RWPE2 (cell line): ENCODE results near the gene ANKRD55.

Experiments
- ATAC-seq: fragments of 200-7000 bp; cut with Tn5 transposase; 3 replicates; pipeline ENCODE4 v1.9.1; 2021; ENCODE audit warnings: low read depth
- DNase-seq: peaks from one replicate; pipeline ENCODE4 v3.0.0-alpha.2; 2020; ENCODE audit warnings: low spot score
- H3K27ac ChIP-seq: fragments of 450-650 bp; 2 replicates; pipeline ENCODE4 v1.5.1; 2017; ENCODE audit warnings: mild to moderate bottlenecking; ENCODE audit not compliant: poor library complexity, severe bottlenecking
- H3K27me3 ChIP-seq: fragments of 250-450 bp; sonication (Bioruptor Pico); 2 replicates; pipeline ENCODE4 v1.5.1; 2021; ENCODE audit warnings: mild to moderate bottlenecking, moderate library complexity; ENCODE audit not compliant: insufficient read depth, poor library complexity, severe bottlenecking
- H3K36me3 ChIP-seq: fragments of 250-450 bp; sonication (Bioruptor Pico); 2 replicates; pipeline ENCODE4 v1.5.1; 2020; ENCODE audit warnings: low read depth, mild to moderate bottlenecking, moderate library complexity
- H3K4me1 ChIP-seq: fragments of 250-450 bp; sonication (Bioruptor Pico); 2 replicates; pipeline ENCODE4 v1.5.1; 2021; ENCODE audit warnings: mild to moderate bottlenecking, moderate library complexity; ENCODE audit not compliant: insufficient read depth, poor library complexity, severe bottlenecking
- H3K4me3 ChIP-seq: fragments of 250-450 bp; sonication (Bioruptor Pico); 2 replicates; pipeline ENCODE4 v1.5.1; 2021; ENCODE audit warnings: mild to moderate bottlenecking, moderate library complexity; ENCODE audit not compliant: severe bottlenecking
- H3K9me3 ChIP-seq: fragments of 250-450 bp; sonication (Bioruptor Pico); 2 replicates; pipeline ENCODE4 v1.5.1; 2021; ENCODE audit warnings: mild to moderate bottlenecking, moderate library complexity; ENCODE audit not compliant: severe bottlenecking
- TF ChIP-seq, protein P1 (sequence below): fragments of 450-650 bp; IDR thresholded peaks from one replicate; pipeline ENCODE4 v1.5.1; 2017; ENCODE audit warnings: mild to moderate bottlenecking, moderate library complexity; ENCODE audit not compliant: poor library complexity, severe bottlenecking

Gene ANKRD55

DNA sequence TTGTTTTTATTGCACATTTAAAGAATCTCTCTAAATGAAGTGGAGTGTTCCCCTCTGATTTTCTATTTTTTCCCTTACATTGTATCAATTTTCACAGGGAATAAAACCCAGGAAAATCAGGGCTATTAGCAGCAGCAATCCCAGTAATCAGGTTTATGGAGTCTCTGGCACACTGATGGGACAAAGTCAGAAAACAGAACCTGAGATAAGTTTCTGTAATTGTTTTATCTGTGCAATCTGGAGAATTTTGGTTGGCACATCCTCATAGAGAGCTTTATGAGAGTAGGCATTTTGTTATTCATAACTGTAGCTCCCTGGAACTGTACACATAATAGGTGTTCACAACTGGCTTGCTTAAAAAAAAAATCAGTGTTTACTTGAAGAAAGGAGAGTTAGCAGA, 141.5 kb downstream of the ANKRD55 start:
- Histone ChIP-seq H3K27ac (no peak overlapping the region), H3K36me3 (no peaks in the 10 kb centered on the region), H3K27me3 (no peaks in the 10 kb centered on the region), H3K9me3 (no peaks in the 10 kb centered on the region), H3K4me3 (no peak overlapping the region), H3K4me1 (no peaks in the 10 kb centered on the region)
- no peak for ATAC-seq
- no peak for DNase-seq
- TF ChIP-seq, protein P1, sequence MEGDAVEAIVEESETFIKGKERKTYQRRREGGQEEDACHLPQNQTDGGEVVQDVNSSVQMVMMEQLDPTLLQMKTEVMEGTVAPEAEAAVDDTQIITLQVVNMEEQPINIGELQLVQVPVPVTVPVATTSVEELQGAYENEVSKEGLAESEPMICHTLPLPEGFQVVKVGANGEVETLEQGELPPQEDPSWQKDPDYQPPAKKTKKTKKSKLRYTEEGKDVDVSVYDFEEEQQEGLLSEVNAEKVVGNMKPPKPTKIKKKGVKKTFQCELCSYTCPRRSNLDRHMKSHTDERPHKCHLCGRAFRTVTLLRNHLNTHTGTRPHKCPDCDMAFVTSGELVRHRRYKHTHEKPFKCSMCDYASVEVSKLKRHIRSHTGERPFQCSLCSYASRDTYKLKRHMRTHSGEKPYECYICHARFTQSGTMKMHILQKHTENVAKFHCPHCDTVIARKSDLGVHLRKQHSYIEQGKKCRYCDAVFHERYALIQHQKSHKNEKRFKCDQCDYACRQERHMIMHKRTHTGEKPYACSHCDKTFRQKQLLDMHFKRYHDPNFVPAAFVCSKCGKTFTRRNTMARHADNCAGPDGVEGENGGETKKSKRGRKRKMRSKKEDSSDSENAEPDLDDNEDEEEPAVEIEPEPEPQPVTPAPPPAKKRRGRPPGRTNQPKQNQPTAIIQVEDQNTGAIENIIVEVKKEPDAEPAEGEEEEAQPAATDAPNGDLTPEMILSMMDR = no peak

DNA sequence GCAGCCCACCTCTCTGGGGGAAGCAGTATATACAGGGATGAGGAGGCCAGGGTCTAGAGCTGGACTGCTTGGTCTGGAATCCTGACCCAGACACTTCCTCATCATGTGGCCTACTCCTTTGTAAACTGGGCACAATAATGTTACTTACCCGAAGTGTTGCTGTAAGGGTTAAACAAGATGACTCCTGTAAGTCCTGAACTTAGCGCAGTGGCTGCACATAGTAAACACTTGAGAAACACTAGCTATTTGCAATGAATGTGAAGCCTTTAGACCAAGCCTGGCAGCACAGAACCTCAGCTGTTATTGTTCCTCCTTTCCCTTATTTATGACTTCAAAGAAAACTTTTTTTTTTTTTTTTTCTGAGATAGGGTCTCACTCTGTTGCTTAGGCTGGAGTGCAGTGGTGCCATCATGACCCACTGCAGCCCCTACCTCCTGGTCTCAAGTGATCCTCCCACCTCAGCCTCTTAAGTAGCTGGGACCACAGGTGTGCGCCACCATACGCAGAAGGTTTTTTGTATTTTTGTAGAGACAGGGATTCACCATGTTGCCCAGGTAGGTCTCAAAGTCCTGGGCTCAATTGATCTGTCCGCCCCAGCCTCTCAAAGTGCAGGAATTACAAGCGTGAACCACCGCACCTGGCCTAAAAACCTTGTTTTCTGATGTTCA, 142.2 kb downstream of the ANKRD55 start:
- no peaks in the 10 kb centered on the region for H3K27me3 ChIP-seq
- ATAC-seq = no peak
- no peak overlapping the region for H3K4me3 ChIP-seq
- TF ChIP-seq, protein P1 = no peak
- H3K27ac ChIP-seq = no peak overlapping the region
- H3K36me3 ChIP-seq = no peaks in the 10 kb centered on the region
- H3K4me1 ChIP-seq = no peaks in the 10 kb centered on the region
- no peak for DNase-seq
- no peaks in the 10 kb centered on the region for H3K9me3 ChIP-seq

DNA sequence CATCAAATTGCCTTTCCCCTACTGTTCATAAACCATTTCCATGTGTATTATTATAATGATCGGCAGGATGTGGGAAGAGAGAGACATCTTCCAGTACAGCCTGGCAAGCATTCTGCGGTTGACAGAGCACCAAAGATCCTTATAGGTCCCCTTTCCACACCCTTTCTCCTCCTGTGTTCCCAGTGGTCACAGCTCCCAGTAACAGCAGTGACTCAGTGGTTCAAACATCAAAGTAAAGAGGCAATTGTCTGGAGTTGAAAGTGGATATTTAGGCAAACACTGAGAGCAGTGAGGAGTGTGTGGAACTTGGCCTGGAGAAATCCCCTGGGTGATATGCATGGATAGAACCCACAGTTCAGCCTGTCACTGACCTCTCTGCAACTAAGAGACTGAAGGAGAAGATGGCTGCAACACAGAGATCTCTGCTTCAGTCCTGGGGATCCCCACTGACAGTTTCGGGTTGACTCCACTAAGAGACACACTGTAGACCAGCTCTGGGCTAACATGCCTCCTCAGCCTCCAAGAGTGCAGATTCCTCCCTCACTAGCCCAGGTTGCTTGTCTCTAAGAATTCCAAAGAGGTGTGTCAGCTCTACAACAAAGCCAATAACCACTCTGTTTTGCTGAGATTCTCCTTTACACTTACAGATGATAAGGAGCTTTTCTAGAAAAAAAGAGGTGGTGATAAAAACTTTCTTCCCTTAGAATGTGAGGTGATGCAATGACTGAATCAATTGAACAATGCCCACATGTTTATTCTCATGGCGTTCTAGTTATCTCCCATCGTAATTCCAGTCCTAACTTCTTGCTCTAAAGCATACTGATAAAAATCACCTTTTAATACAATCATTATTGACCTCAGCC, 143.9 kb downstream of the ANKRD55 start:
- TF ChIP-seq, protein P1 = no peak
- H3K4me1 ChIP-seq = no peaks in the 10 kb centered on the region
- H3K4me3 ChIP-seq = no peak overlapping the region

DNA sequence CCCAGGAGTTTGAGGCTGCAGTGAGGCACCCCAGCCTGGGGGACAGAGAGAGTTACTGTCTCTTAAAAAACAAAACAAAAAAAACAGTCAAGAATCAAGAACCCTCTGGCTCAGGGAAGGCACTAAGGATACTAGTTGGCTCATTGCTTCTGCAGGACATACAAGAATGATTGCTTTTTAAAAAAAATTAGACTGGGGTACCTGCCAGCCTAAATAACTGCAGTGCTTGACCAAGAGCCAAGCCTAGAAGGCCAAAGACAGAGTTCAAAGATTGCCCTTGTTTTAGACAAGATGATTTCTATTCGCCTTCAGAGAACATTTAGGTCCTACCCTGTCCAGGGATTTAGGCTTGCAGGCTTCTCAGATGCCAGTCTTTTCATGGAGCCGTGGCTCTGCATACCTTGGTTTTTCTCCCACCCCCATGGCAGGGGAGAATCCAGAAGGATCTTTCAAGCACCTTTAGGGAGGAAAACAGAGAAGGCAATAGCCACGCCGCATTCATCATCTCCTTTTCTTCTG, 144.6 kb downstream of the ANKRD55 start:
- no peaks in the 10 kb centered on the region for H3K4me1 ChIP-seq
- no peak for ATAC-seq
- H3K36me3 ChIP-seq = no peaks in the 10 kb centered on the region
- no peak overlapping the region for H3K27ac ChIP-seq
- no peak for DNase-seq
- H3K4me3 ChIP-seq = no peak overlapping the region
- H3K27me3 ChIP-seq = no peaks in the 10 kb centered on the region
- H3K9me3 ChIP-seq = no peaks in the 10 kb centered on the region
- TF ChIP-seq, protein P1 = no peak

More for the DNA sequence above, 143.9 kb downstream of the ANKRD55 start:
- Histone ChIP-seq H3K9me3 (no peaks in the 10 kb centered on the region), H3K36me3 (no peaks in the 10 kb centered on the region), H3K27me3 (no peaks in the 10 kb centered on the region), H3K27ac (no peak overlapping the region)
- ATAC-seq (peak; percentile 92), DNase-seq (no peak)
